Right lobe of liver (tissue), 6 donors: ENCODE measurements around the gene ZMYND10. TPM values are rescaled to one million over a fixed set of nuclear protein-coding genes. Genes with fewer than 3 reads are reported as not detected.
A peak's percentile ranks its signal among the peaks of the same experiment; 100 is the strongest.

Source experiments
- ATAC-seq, 4 donors: fragments of 200-7000 bp; cut with Tn5 transposase; one replicate each; pipeline ENCODE4 v1.9.1; 2020; ENCODE audit warnings: mild to moderate bottlenecking in 4 of 4, moderate library complexity in 4 of 4
- DNase-seq, 3 donors: peaks; one replicate each; pipeline ENCODE4 v3.0.0-alpha.2; 2020
- H3K27ac ChIP-seq, 3 donors: fragments of 200-600 bp; one replicate each; pipeline ENCODE4 v1.8.0; 2022
- H3K27me3 ChIP-seq, 2 donors: fragments of 200-600 bp; one replicate each; pipeline ENCODE4 v1.8.0; 2022
- H3K36me3 ChIP-seq, 4 donors: fragments of 200-600 bp; sonication (generic) in 1 of 4; one replicate each; pipeline versions ENCODE4 v1.5.1 to v1.8.0; 2017 to 2022; ENCODE audit warnings: control low read depth in 1 of 4
- H3K4me1 ChIP-seq, 4 donors: fragments of 200-600 bp; sonication (generic) in 1 of 4; one replicate each; pipeline versions ENCODE4 v1.5.1 to v1.8.0; 2017 to 2022; ENCODE audit warnings: control low read depth in 1 of 4
- H3K4me3 ChIP-seq, 3 donors: fragments of 200-600 bp; one replicate each; pipeline ENCODE4 v1.8.0; 2022
- H3K9me3 ChIP-seq, 4 donors: fragments of 200-600 bp; sonication (generic) in 1 of 4; one replicate each; pipeline versions ENCODE4 v1.5.1 to v1.8.0; 2017 to 2022; ENCODE audit warnings: control low read depth in 1 of 4
- CTCF ChIP-seq, 4 donors: fragments of 200-600 bp in 3 of 4; fragments of 450-650 bp in 1 of 4; IDR thresholded peaks; one replicate each; pipeline versions ENCODE4 v1.5.1 to v1.8.0; 2016 to 2022; ENCODE audit warnings: antibody characterized with exemption in 4 of 4, mild to moderate bottlenecking in 2 of 4
- POLR2A ChIP-seq: fragments of 450-650 bp; IDR thresholded peaks from one replicate; pipeline ENCODE4 v1.6.1; 2017; ENCODE audit warnings: antibody characterized with exemption, mild to moderate bottlenecking
- WGBS: methylation state at CpG from one replicate; pipeline ENCODE4 v1.1.6; 2018; ENCODE audit warnings: low coverage, low lambda C conversion rate; ENCODE audit not compliant: insufficient coverage; ENCODE audit errors: missing lambda C conversion rate; 5-methylcytosine and 5-hydroxymethylcytosine counted together
- intact Hi-C, 2 donors: fragments of 100-400 bp; cut with DNase I; formaldehyde crosslinking; loops; one replicate each; pipeline versions ENCODE4 v1.11.2 to v1.14.1; 2022
- total RNA-seq, 6 experiments: library from RNA; depleted of rRNA in 2 of 6; stranded (reverse); fragments of >200 nt in 2 of 6; fragmentation: NEBNext Ultra II Directional in 3 of 6; extraction: Animal tissue kit (Norgen Biotek cat#: 25700) in 3 of 6; gene quantifications; one replicate each; pipeline versions ENCODE4 v1.1.0 to v1.2.4, GENCODE V29; 2016 to 2023
- donor health status: DM: no; HTN: yes; CAD: no.
- donor health status: DM: no; HTN: no; CAD: no.
- donor health status: DM: no; HTN: no; CAD: no.
- donor health status: DM: no; HTN: yes; CAD: no.
- donor health status: DM: no; HTN: yes; CAD: no.

ZMYND10 gene
- total RNA-seq, 6 experiments from 2014 or later: 0.25 to 0.70 (median 0.46) TPM

GRCh38 chr3:50297384-50297775 is 48.2 kb downstream of the ZMYND10 start:
- H3K36me3 ChIP-seq: no peaks in the 10 kb centered on the region

GRCh38 chr3:50296721-50297383 is 48.7 kb downstream of the ZMYND10 start:
- H3K27ac ChIP-seq: no peak overlapping the region
- peaks cover 0 to 35% (median 12%) of the 10 kb centered on the region in 4 donors for H3K4me1 ChIP-seq
- 92% methylated on average over 4 of the region's 18 CpGs for WGBS
- H3K27me3 ChIP-seq: no peaks in the 10 kb centered on the region
- DNase-seq: no peak
- intact Hi-C loops: no loop called here
- ATAC-seq: no peak
- no peaks in the 10 kb centered on the region for H3K36me3 ChIP-seq
- no peak for TF ChIP-seq POLR2A
- no peak for TF ChIP-seq CTCF (IDR thresholded peaks at IDR 0.05)
- no peak overlapping the region for H3K4me3 ChIP-seq
- H3K9me3 ChIP-seq: no peaks in the 10 kb centered on the region

More at GRCh38 chr3:50297384-50297775, 48.2 kb downstream of the ZMYND10 start:
- Histone ChIP-seq H3K27ac (no peak overlapping the region), H3K9me3 (no peaks in the 10 kb centered on the region), H3K27me3 (no peaks in the 10 kb centered on the region), H3K4me3 (no peak overlapping the region), H3K4me1 (peaks cover 0 to 35% (median 12%) of the 10 kb centered on the region in 4 donors)
- peak in 1 of 3 donors; percentile 52 for DNase-seq
- no peak for ATAC-seq
- no CpG with 5 or more reads among the region's 2 CpGs for WGBS
- no peak for TF ChIP-seq CTCF (IDR thresholded peaks at IDR 0.05)
- TF ChIP-seq POLR2A: no peak
- intact Hi-C loops: no loop called here

DNA sequence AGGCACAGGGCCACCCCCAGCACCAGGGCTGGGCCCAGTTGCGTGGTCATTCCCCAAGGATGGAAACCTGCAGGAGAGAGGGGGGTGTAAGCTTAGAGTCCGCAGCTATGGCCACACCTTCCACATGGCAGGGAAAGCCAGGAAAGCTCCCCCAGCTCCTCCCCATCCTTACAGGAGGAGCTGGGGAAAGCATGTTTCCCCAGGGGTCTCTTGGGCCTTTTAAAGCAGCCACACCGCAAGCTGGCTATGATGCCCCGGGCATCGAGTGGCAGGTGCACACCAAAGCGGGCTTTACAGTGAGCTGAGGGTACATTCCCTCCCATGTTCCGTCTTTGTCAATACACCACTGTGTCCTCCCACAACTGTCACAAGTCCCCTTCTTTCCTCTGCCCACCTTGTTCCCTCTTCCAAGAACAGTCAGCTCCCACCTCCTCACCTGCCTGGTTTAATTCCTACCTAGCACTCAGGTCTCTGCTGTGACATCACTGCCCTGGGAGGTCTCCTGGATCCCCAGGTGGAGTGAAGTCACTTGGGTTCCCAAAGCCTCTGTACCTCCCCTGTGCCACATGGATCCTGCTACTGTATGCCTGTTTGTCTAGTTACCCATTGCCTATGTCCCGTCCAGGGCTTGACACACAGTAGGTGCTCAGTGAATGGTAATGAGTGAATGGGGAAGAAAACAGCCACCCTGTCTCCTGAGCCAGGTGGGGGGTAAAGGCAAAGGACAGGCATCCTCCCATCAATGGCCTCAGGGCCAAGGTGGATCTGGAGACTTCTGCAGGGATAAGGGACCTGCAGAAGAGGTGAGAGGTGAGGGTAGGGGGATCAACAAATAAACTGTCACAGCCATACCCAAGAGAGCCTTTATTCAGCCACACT is 49.7 kb downstream of the ZMYND10 start:
- intact Hi-C loops: no loop called here
- DNase-seq (no peak), ATAC-seq (no peak)
- H3K27me3 ChIP-seq: no peaks in the 10 kb centered on the region
- no peaks in the 10 kb centered on the region for H3K36me3 ChIP-seq
- TF ChIP-seq POLR2A: no peak
- TF ChIP-seq CTCF (IDR thresholded peaks at IDR 0.05): no peak
- WGBS: 50% methylated on average over 1 of the region's 8 CpGs
- peaks cover 0 to 32% (median 13%) of the 10 kb centered on the region in 4 donors for H3K4me1 ChIP-seq
- no peaks in the 10 kb centered on the region for H3K9me3 ChIP-seq
- no peak overlapping the region for H3K4me3 ChIP-seq
- H3K27ac ChIP-seq: no peak overlapping the region

GRCh38 chr3:50294492-50295403 is 50.8 kb downstream of the ZMYND10 start:
- TF ChIP-seq CTCF (IDR thresholded peaks at IDR 0.05) (no peak), POLR2A (no peak)
- Histone ChIP-seq H3K36me3 (peaks cover 0 to 5% (median 2%) of the 10 kb centered on the region in 4 donors), H3K4me3 (no peak overlapping the region), H3K27me3 (no peaks in the 10 kb centered on the region), H3K9me3 (no peaks in the 10 kb centered on the region), H3K27ac (no peak overlapping the region), H3K4me1 (peaks cover 0 to 21% (median 6%) of the 10 kb centered on the region in 4 donors)
- ATAC-seq (no peak), DNase-seq (no peak)
- intact Hi-C loops: no loop called here
- 84% methylated on average over 8 of the region's 22 CpGs for WGBS
